ENCODE results near the gene HSPA1A. TPM values are rescaled to one million over a fixed set of nuclear protein-coding genes. Genes with fewer than 3 reads are reported as not detected.

HSPA1A gene
- total and polyA plus RNA-seq, 4 donors = 28.8 to 120 (median 77.6) TPM

DNA sequence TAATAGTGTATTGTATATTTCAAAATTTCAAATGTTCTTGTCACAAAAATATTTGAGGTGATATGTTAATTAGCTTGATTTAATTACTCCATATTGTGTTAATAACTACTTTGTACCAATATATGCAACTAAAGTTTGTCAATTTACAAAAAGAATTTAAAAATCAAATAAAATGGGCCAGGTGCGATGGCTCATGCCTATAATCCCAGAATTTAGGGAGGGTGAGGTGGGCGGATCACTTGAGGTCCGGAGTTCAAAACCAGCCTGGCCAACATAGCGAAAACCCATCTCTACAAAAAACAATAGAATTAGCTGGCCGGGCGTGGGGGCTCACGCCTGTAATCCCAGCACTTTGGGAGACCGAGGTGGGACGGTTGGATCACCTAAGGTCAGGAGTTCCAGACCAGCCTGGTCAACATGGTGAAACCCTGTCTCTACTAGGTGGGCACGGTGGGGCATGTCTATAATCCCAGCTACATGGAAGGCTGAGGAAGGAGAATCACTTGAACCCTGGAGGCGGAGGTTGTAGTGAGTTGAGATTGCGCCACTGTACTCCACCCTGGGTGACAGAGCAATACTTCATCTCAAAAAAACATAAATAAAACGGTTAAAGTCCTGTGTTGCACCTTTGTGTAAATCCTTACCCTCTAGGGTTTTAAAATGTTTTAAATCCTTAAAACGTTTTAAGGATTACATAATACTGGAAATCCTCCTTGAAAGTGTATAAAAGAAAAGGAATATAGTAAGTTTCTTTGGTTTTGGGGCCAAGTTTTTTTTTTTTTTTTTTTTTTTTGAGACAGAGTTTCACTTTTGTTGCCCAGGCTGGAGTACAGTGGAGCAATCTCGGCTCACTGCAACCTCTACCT is 16.2 kb downstream of the HSPA1A start:
- H3K27ac ChIP-seq (ENCODE audit: low read depth in 1 of 2, low read length in 2 of 2) = peak overlapping the region in 1 of 2 donors; percentile 73
- no peak overlapping the region for H3K4me3 ChIP-seq (ENCODE audit: low read depth in 1 of 3, low read length in 3 of 3)

GRCh38 chr6:31834367-31835250 is 19.3 kb downstream of the HSPA1A start:
- no peaks in the 10 kb centered on the region for H3K27me3 ChIP-seq (ENCODE audit: control insufficient read depth in 4 of 4, insufficient read depth in 4 of 4, low read length in 3 of 4)
- DNase-seq (ENCODE audit: low spot score) = peak; percentile 86

More for the DNA sequence above, 16.2 kb downstream of the HSPA1A start:
- Histone ChIP-seq H3K27me3 (ENCODE audit: control insufficient read depth in 4 of 4, insufficient read depth in 4 of 4, low read length in 3 of 4) (no peaks in the 10 kb centered on the region), H3K36me3 (ENCODE audit: control insufficient read depth in 4 of 4, insufficient read depth in 3 of 4, low read depth in 1 of 4, low read length in 3 of 4) (no peaks in the 10 kb centered on the region), H3K4me1 (ENCODE audit: control insufficient read depth in 4 of 4, insufficient read depth in 4 of 4, low read length in 3 of 4) (peaks cover 1 to 21% (median 16%) of the 10 kb centered on the region in 4 donors), H3K9me3 (ENCODE audit: control insufficient read depth in 4 of 4, low read length in 3 of 4) (no peaks in the 10 kb centered on the region), H3K9ac (ENCODE audit: low read depth in 1 of 2, low read length in 2 of 2) (no peak overlapping the region)
- 77% methylated on average over 15 of the region's 15 CpGs for WGBS
- no peak for TF ChIP-seq TAF1 (conservative IDR thresholded peaks at IDR 0.05)
- TF ChIP-seq ATF3 (IDR thresholded peaks at IDR 0.05) = no peak
- no peak for TF ChIP-seq HNF4G (IDR thresholded peaks at IDR 0.05)
- no peak for DNase-seq (ENCODE audit: low spot score)

More at GRCh38 chr6:31834367-31835250, 19.3 kb downstream of the HSPA1A start:
- TF ChIP-seq ZBTB33 (IDR thresholded peaks at IDR 0.05) (peak; percentile 82), EGR1 (IDR thresholded peaks at IDR 0.05; ENCODE audit: low read depth in 2 of 2) (peak in 1 of 2 donors; percentile 24), HNF4G (IDR thresholded peaks at IDR 0.05) (no peak), FOXA1 (IDR thresholded peaks at IDR 0.05) (no peak), ATF3 (IDR thresholded peaks at IDR 0.05) (no peak), CTCF (IDR thresholded peaks at IDR 0.05; ENCODE audit: low read depth, low read length, missing input control) (no peak), RAD21 (IDR thresholded peaks at IDR 0.05) (peak; percentile 33 to 43), TAF1 (conservative IDR thresholded peaks at IDR 0.05) (peak; percentile 95), RXRA (IDR thresholded peaks at IDR 0.05) (peak; percentile 70 to 72), GABPA (IDR thresholded peaks at IDR 0.05 in 1 of 2, conservative IDR thresholded peaks at IDR 0.05 in 1 of 2) (peak in 1 of 2 donors; percentile 62), YY1 (IDR thresholded peaks at IDR 0.05) (peak; percentile 98), SP1 (IDR thresholded peaks at IDR 0.05) (peak; percentile 89), FOXA2 (IDR thresholded peaks at IDR 0.05) (peak; percentile 17), JUND (IDR thresholded peaks at IDR 0.05) (peak in 1 of 2 donors; percentile 3), NR2F2 (IDR thresholded peaks at IDR 0.05) (peak; percentile 55), HNF4A (conservative IDR thresholded peaks at IDR 0.05) (peak; percentile 4 to 75)
- TF ChIP-seq, protein P1, sequence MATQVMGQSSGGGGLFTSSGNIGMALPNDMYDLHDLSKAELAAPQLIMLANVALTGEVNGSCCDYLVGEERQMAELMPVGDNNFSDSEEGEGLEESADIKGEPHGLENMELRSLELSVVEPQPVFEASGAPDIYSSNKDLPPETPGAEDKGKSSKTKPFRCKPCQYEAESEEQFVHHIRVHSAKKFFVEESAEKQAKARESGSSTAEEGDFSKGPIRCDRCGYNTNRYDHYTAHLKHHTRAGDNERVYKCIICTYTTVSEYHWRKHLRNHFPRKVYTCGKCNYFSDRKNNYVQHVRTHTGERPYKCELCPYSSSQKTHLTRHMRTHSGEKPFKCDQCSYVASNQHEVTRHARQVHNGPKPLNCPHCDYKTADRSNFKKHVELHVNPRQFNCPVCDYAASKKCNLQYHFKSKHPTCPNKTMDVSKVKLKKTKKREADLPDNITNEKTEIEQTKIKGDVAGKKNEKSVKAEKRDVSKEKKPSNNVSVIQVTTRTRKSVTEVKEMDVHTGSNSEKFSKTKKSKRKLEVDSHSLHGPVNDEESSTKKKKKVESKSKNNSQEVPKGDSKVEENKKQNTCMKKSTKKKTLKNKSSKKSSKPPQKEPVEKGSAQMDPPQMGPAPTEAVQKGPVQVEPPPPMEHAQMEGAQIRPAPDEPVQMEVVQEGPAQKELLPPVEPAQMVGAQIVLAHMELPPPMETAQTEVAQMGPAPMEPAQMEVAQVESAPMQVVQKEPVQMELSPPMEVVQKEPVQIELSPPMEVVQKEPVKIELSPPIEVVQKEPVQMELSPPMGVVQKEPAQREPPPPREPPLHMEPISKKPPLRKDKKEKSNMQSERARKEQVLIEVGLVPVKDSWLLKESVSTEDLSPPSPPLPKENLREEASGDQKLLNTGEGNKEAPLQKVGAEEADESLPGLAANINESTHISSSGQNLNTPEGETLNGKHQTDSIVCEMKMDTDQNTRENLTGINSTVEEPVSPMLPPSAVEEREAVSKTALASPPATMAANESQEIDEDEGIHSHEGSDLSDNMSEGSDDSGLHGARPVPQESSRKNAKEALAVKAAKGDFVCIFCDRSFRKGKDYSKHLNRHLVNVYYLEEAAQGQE (IDR thresholded peaks at IDR 0.05) = peak; percentile 95
- TF ChIP-seq, protein P2, sequence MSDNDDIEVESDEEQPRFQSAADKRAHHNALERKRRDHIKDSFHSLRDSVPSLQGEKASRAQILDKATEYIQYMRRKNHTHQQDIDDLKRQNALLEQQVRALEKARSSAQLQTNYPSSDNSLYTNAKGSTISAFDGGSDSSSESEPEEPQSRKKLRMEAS (IDR thresholded peaks at IDR 0.05) = peak; percentile 75
- peaks cover 5 to 33% (median 30%) of the 10 kb centered on the region in 4 donors for H3K4me1 ChIP-seq (ENCODE audit: control insufficient read depth in 4 of 4, insufficient read depth in 4 of 4, low read length in 3 of 4)
- H3K9ac ChIP-seq (ENCODE audit: low read depth in 1 of 2, low read length in 2 of 2) = peak overlapping the region; percentile 75 to 84
- under 1% methylated on average over 59 of the region's 59 CpGs for WGBS
- H3K27ac ChIP-seq (ENCODE audit: low read depth in 1 of 2, low read length in 2 of 2) = peak overlapping the region; percentile 95 to 99
- no peaks in the 10 kb centered on the region for H3K9me3 ChIP-seq (ENCODE audit: control insufficient read depth in 4 of 4, low read length in 3 of 4)
- H3K4me3 ChIP-seq (ENCODE audit: low read depth in 1 of 3, low read length in 3 of 3) = peak overlapping the region; percentile 98 to 99 (median 99)
- H3K36me3 ChIP-seq (ENCODE audit: control insufficient read depth in 4 of 4, insufficient read depth in 3 of 4, low read depth in 1 of 4, low read length in 3 of 4) = peaks cover 9 to 25% (median 18%) of the 10 kb centered on the region in 4 donors
